Activated T-helper 1 cell treated with anti-CD3 and anti-CD28 coated beads, Interleukin-12 subunit alpha, Interleukin-12 subunit beta, Interleukin-2, Interleukin-4 antibody, amounts not matched to agents 30 ng/mL and 10 ng/mL and 1 ng/mL, durations not matched to agents 14 hours and 24 hours and 36 hours (primary cell): ENCODE results near the gene DLAT. TPM values are rescaled to one million over a fixed set of nuclear protein-coding genes. Genes with fewer than 3 reads are reported as not detected.
"Not testable (repeated sequence)": the region's sequence is repeated elsewhere in the genome, so short reads cannot be mapped to it uniquely, and the experiment has no call there.

Experiments
- DNase-seq: peaks from one replicate; pipeline ENCODE4 v3.0.0; 2021; ENCODE audit warnings: low spot score
- H3K27ac Mint-ChIP-seq: one replicate; pipeline ENCODE4 v1.8.0; 2021; ENCODE audit warnings: mild to moderate bottlenecking, mixed read lengths
- H3K27me3 Mint-ChIP-seq: one replicate; pipeline ENCODE4 v1.8.0; 2022; ENCODE audit warnings: mild to moderate bottlenecking, moderate library complexity, mixed read lengths; ENCODE audit not compliant: insufficient read depth
- H3K36me3 Mint-ChIP-seq: one replicate; pipeline ENCODE4 v1.8.0; 2021; ENCODE audit warnings: low read depth, mixed read lengths
- H3K4me1 Mint-ChIP-seq: one replicate; pipeline ENCODE4 v1.8.0; 2021; ENCODE audit warnings: low read depth, mixed read lengths
- H3K4me3 Mint-ChIP-seq: one replicate; pipeline ENCODE4 v1.8.0; 2021; ENCODE audit warnings: mild to moderate bottlenecking, moderate library complexity, mixed read lengths
- H3K9me3 Mint-ChIP-seq: one replicate; pipeline ENCODE4 v1.8.0; 2021; ENCODE audit warnings: mixed read lengths
- intact Hi-C: fragments of 100-400 bp; cut with micrococcal nuclease; formaldehyde crosslinking; loops from one replicate; pipeline ENCODE4 v1.15.1; 2024
- total RNA-seq: library from RNA; stranded (reverse); gene quantifications from 2 replicates; pipeline ENCODE4 v1.2.3, GENCODE V29; 2022

The DLAT gene
- total RNA-seq, 1 donor from 2014 or later = 52.0 TPM

- Mint-ChIP-seq H3K4me3 (no peak overlapping the region), H3K27ac (no peak overlapping the region), H3K4me1 (no peaks in the 10 kb centered on the region), H3K36me3 (peaks cover 10% of the 10 kb centered on the region), H3K9me3 (no peaks in the 10 kb centered on the region), H3K27me3 (no peaks in the 10 kb centered on the region)
- intact Hi-C loops = no loop called here
- DNase-seq = no peak
Measured at GRCh38 chr11:111990381-111990780, 34.8 kb upstream of the DLAT start.

- intact Hi-C loops = no loop called here
- DNase-seq = no peak
- no peaks in the 10 kb centered on the region for H3K4me1 Mint-ChIP-seq
- no peaks in the 10 kb centered on the region for H3K9me3 Mint-ChIP-seq
- H3K36me3 Mint-ChIP-seq = peaks cover 10% of the 10 kb centered on the region
- H3K27ac Mint-ChIP-seq = no peak overlapping the region
- no peaks in the 10 kb centered on the region for H3K27me3 Mint-ChIP-seq
- H3K4me3 Mint-ChIP-seq = no peak overlapping the region
Measured at GRCh38 chr11:111992206-111992855, 32.9 kb upstream of the DLAT start.

GRCh38 chr11:111996129-111996528, 29.1 kb upstream of the DLAT start:
- H3K27ac Mint-ChIP-seq = no peak overlapping the region
- no peaks in the 10 kb centered on the region for H3K4me1 Mint-ChIP-seq

GRCh38 chr11:111996669-111997068, 28.5 kb upstream of the DLAT start:
- DNase-seq, H3K9me3 Mint-ChIP-seq, H3K36me3 Mint-ChIP-seq, H3K27ac Mint-ChIP-seq, H3K4me3 Mint-ChIP-seq, H3K27me3 Mint-ChIP-seq, H3K4me1 Mint-ChIP-seq, intact Hi-C loops: not testable (repeated sequence)

More at GRCh38 chr11:111996129-111996528, 29.1 kb upstream of the DLAT start:
- Mint-ChIP-seq H3K36me3 (peaks cover 5% of the 10 kb centered on the region), H3K9me3 (no peaks in the 10 kb centered on the region), H3K27me3 (no peaks in the 10 kb centered on the region), H3K4me3 (no peak overlapping the region)
- intact Hi-C loops = no loop called here
- DNase-seq = no peak

- H3K27me3 Mint-ChIP-seq = no peaks in the 10 kb centered on the region
- DNase-seq = no peak
- H3K36me3 Mint-ChIP-seq = peaks cover 3% of the 10 kb centered on the region
- no peaks in the 10 kb centered on the region for H3K9me3 Mint-ChIP-seq
- intact Hi-C loops = no loop called here
- no peak overlapping the region for H3K4me3 Mint-ChIP-seq
- no peaks in the 10 kb centered on the region for H3K4me1 Mint-ChIP-seq
- H3K27ac Mint-ChIP-seq = no peak overlapping the region
Measured at GRCh38 chr11:111999111-111999510, 26.1 kb upstream of the DLAT start.

GRCh38 chr11:112000703-112001102, 24.5 kb upstream of the DLAT start:
- H3K27me3 Mint-ChIP-seq = peaks cover 2% of the 10 kb centered on the region
- H3K36me3 Mint-ChIP-seq = peaks cover 6% of the 10 kb centered on the region
- DNase-seq = no peak
- no peak overlapping the region for H3K27ac Mint-ChIP-seq
- no peak overlapping the region for H3K4me3 Mint-ChIP-seq
- H3K9me3 Mint-ChIP-seq = no peaks in the 10 kb centered on the region
- intact Hi-C loops = no loop called here
- no peaks in the 10 kb centered on the region for H3K4me1 Mint-ChIP-seq

GRCh38 chr11:112002491-112003216, 22.6 kb upstream of the DLAT start:
- no peak for DNase-seq
- Mint-ChIP-seq H3K27me3 (peaks cover 2% of the 10 kb centered on the region), H3K4me1 (no peaks in the 10 kb centered on the region), H3K27ac (no peak overlapping the region), H3K4me3 (no peak overlapping the region), H3K9me3 (no peaks in the 10 kb centered on the region), H3K36me3 (peaks cover 6% of the 10 kb centered on the region)
- intact Hi-C loops = no loop called here

GRCh38 chr11:112004389-112004788, 20.8 kb upstream of the DLAT start:
- Mint-ChIP-seq H3K27me3 (peaks cover 3% of the 10 kb centered on the region), H3K4me3 (no peak overlapping the region), H3K36me3 (peaks cover 3% of the 10 kb centered on the region), H3K4me1 (no peaks in the 10 kb centered on the region), H3K9me3 (no peaks in the 10 kb centered on the region), H3K27ac (no peak overlapping the region)
- DNase-seq = no peak
- intact Hi-C loops = no loop called here

GRCh38 chr11:112005422-112006094, 19.6 kb upstream of the DLAT start:
- Mint-ChIP-seq H3K36me3 (peaks cover 3% of the 10 kb centered on the region), H3K27ac (no peak overlapping the region), H3K4me3 (no peak overlapping the region), H3K27me3 (peaks cover 4% of the 10 kb centered on the region), H3K4me1 (no peaks in the 10 kb centered on the region), H3K9me3 (no peaks in the 10 kb centered on the region)
- intact Hi-C loops = no loop called here
- DNase-seq = no peak

GRCh38 chr11:112006095-112006441, 19.1 kb upstream of the DLAT start:
- DNase-seq, H3K4me1 Mint-ChIP-seq, H3K27ac Mint-ChIP-seq, H3K27me3 Mint-ChIP-seq, H3K36me3 Mint-ChIP-seq, intact Hi-C loops, H3K9me3 Mint-ChIP-seq, H3K4me3 Mint-ChIP-seq: not testable (repeated sequence)

- H3K4me3 Mint-ChIP-seq, H3K36me3 Mint-ChIP-seq, H3K27ac Mint-ChIP-seq, intact Hi-C loops, H3K4me1 Mint-ChIP-seq, DNase-seq, H3K9me3 Mint-ChIP-seq, H3K27me3 Mint-ChIP-seq: not testable (repeated sequence)
Measured at GRCh38 chr11:112011451-112011850, 13.8 kb upstream of the DLAT start.

- H3K4me3 Mint-ChIP-seq = no peak overlapping the region
- no peaks in the 10 kb centered on the region for H3K9me3 Mint-ChIP-seq
- no peak overlapping the region for H3K27ac Mint-ChIP-seq
- no peak for DNase-seq
- intact Hi-C loops = no loop called here
- H3K27me3 Mint-ChIP-seq = peaks cover 8% of the 10 kb centered on the region
- no peaks in the 10 kb centered on the region for H3K4me1 Mint-ChIP-seq
- H3K36me3 Mint-ChIP-seq = no peaks in the 10 kb centered on the region
Measured at GRCh38 chr11:112012874-112013273, 12.3 kb upstream of the DLAT start.

- no peaks in the 10 kb centered on the region for H3K36me3 Mint-ChIP-seq
- peaks cover 8% of the 10 kb centered on the region for H3K27me3 Mint-ChIP-seq
Measured at GRCh38 chr11:112013497-112014164, 11.6 kb upstream of the DLAT start.

More at GRCh38 chr11:112013497-112014164, 11.6 kb upstream of the DLAT start:
- no peaks in the 10 kb centered on the region for H3K9me3 Mint-ChIP-seq
- H3K4me1 Mint-ChIP-seq = no peaks in the 10 kb centered on the region
- intact Hi-C loops = no loop called here
- H3K4me3 Mint-ChIP-seq = no peak overlapping the region
- no peak for DNase-seq
- H3K27ac Mint-ChIP-seq = no peak overlapping the region
